ENCODE data around the gene JPT1. TPM values are rescaled to one million over a fixed set of nuclear protein-coding genes. Genes with fewer than 3 reads are reported as not detected.
"Not testable (repeated sequence)": the region's sequence is repeated elsewhere in the genome, so short reads cannot be mapped to it uniquely, and the experiment has no call there.

Gene JPT1
- total RNA-seq, 2 experiments from 2014 or later, result 301 to 319 TPM

GRCh38 chr17:75129576-75129975 is 24.7 kb downstream of the JPT1 start:
- ChIA-PET CTCF (interaction anchor here (1.0 to 6.5 kb wide), 7 partner anchors 17 to 168 kb away, joined by 3 to 115 read pairs (median 7); partner anchors contain the start of genes ARMC7 and SLC16A5), POLR2A (interaction anchor here (0.7 to 4.0 kb wide), 4 partner anchors 15 to 60 kb away, joined by 3 to 28 read pairs (median 4); partner anchors contain the start of gene ARMC7)
- Mint-ChIP-seq H3K36me3 (ENCODE audit: low read depth) (peaks cover 30% of the 10 kb centered on the region), H3K4me1 (ENCODE audit: low read depth) (peaks cover 46% of the 10 kb centered on the region), H3K27me3 (ENCODE audit: low read depth) (no peaks in the 10 kb centered on the region), H3K27ac (peak overlapping the region; percentile 55), H3K4me3 (peak overlapping the region; percentile 87), H3K9me3 (ENCODE audit: insufficient read depth) (no peaks in the 10 kb centered on the region)
- ATAC-seq, result no peak
- DNase-seq, result no peak

- Mint-ChIP-seq H3K9me3 (ENCODE audit: insufficient read depth) (peaks cover 3% of the 10 kb centered on the region), H3K4me1 (ENCODE audit: low read depth) (peaks cover 50% of the 10 kb centered on the region), H3K4me3 (no peak overlapping the region), H3K36me3 (ENCODE audit: low read depth) (peaks cover 36% of the 10 kb centered on the region), H3K27ac (no peak overlapping the region), H3K27me3 (ENCODE audit: low read depth) (no peaks in the 10 kb centered on the region)
- CTCF ChIA-PET, result interaction anchor here (1.0 to 6.5 kb wide), 4 partner anchors 15 to 168 kb away, joined by 3 to 115 read pairs (median 26); partner anchors contain the start of genes ARMC7 and SLC16A5
- ATAC-seq (no peak), DNase-seq (no peak)
- POLR2A ChIA-PET, result interaction anchor here (1.3 to 4.0 kb wide), 2 partner anchors 15 to 20 kb away, joined by 4 to 28 read pairs; partner anchors contain the start of gene ARMC7
Measured at GRCh38 chr17:75128694-75129505, 25.4 kb downstream of the JPT1 start.

- ATAC-seq; H3K4me3 Mint-ChIP-seq; DNase-seq; H3K9me3 Mint-ChIP-seq (ENCODE audit: insufficient read depth); H3K27me3 Mint-ChIP-seq (ENCODE audit: low read depth): not testable (repeated sequence)
- peak overlapping the region; percentile 52 for H3K27ac Mint-ChIP-seq
- ChIA-PET POLR2A (interaction anchor here (0.9 kb wide), 1 partner anchor 14 kb away, joined by 3 read pairs; no protein-coding TSS in a partner anchor), CTCF (interaction anchor here (3.1 to 6.0 kb wide), 2 partner anchors 14 to 167 kb away, joined by 24 to 29 read pairs; no protein-coding TSS in a partner anchor)
- H3K36me3 Mint-ChIP-seq (ENCODE audit: low read depth), result peaks cover 37% of the 10 kb centered on the region
- peaks cover 50% of the 10 kb centered on the region for H3K4me1 Mint-ChIP-seq (ENCODE audit: low read depth)
Measured at GRCh38 chr17:75127936-75128335, 26.4 kb downstream of the JPT1 start.

GRCh38 chr17:75126954-75127353 is 27.4 kb downstream of the JPT1 start:
- peaks cover 4% of the 10 kb centered on the region for H3K9me3 Mint-ChIP-seq (ENCODE audit: insufficient read depth)
- no peak overlapping the region for H3K4me3 Mint-ChIP-seq
- ChIA-PET POLR2A (no interaction called here), CTCF (interaction anchor here (3.1 kb wide), 1 partner anchor 13 kb away, joined by 24 read pairs; no protein-coding TSS in a partner anchor)
- peak overlapping the region; percentile 37 for H3K27ac Mint-ChIP-seq
- H3K36me3 Mint-ChIP-seq (ENCODE audit: low read depth), result peaks cover 34% of the 10 kb centered on the region
- no peaks in the 10 kb centered on the region for H3K27me3 Mint-ChIP-seq (ENCODE audit: low read depth)
- no peak for ATAC-seq
- DNase-seq, result no peak
- peaks cover 41% of the 10 kb centered on the region for H3K4me1 Mint-ChIP-seq (ENCODE audit: low read depth)

- Mint-ChIP-seq H3K4me1 (ENCODE audit: low read depth) (peaks cover 44% of the 10 kb centered on the region), H3K9me3 (ENCODE audit: insufficient read depth) (peaks cover 4% of the 10 kb centered on the region), H3K27me3 (ENCODE audit: low read depth) (no peaks in the 10 kb centered on the region), H3K36me3 (ENCODE audit: low read depth) (peaks cover 38% of the 10 kb centered on the region), H3K4me3 (peak overlapping the region; percentile 40), H3K27ac (peak overlapping the region; percentile 85)
- peak; percentile 43 for DNase-seq
- no peak for ATAC-seq
- ChIA-PET CTCF (interaction anchor here (3.1 kb wide), 1 partner anchor 12 kb away, joined by 24 read pairs; no protein-coding TSS in a partner anchor), POLR2A (interaction anchor here (0.7 to 1.0 kb wide), 4 partner anchors 12 to 91 kb away, joined by 3 to 7 read pairs (median 4); partner anchors contain the start of genes JPT1 and SLC16A5)
Measured at GRCh38 chr17:75125984-75126383, 28.3 kb downstream of the JPT1 start.

GRCh38 chr17:75124819-75125162 is 29.5 kb downstream of the JPT1 start:
- DNase-seq (no peak), ATAC-seq (no peak)
- no peak overlapping the region for H3K4me3 Mint-ChIP-seq
- ChIA-PET CTCF (interaction anchor here (1.1 to 3.1 kb wide), 2 partner anchors 10 to 19 kb away, joined by 3 to 41 read pairs; no protein-coding TSS in a partner anchor), POLR2A (interaction anchor here (0.9 to 2.6 kb wide), 3 partner anchors 10 to 49 kb away, joined by 3 to 15 read pairs (median 3); no protein-coding TSS in a partner anchor)
- H3K4me1 Mint-ChIP-seq (ENCODE audit: low read depth), result peaks cover 36% of the 10 kb centered on the region
- H3K27ac Mint-ChIP-seq, result peak overlapping the region; percentile 85
- H3K9me3 Mint-ChIP-seq (ENCODE audit: insufficient read depth), result peaks cover 4% of the 10 kb centered on the region
- no peaks in the 10 kb centered on the region for H3K27me3 Mint-ChIP-seq (ENCODE audit: low read depth)
- peaks cover 37% of the 10 kb centered on the region for H3K36me3 Mint-ChIP-seq (ENCODE audit: low read depth)

- Mint-ChIP-seq H3K4me1 (ENCODE audit: low read depth) (peaks cover 33% of the 10 kb centered on the region), H3K4me3 (no peak overlapping the region), H3K27me3 (ENCODE audit: low read depth) (no peaks in the 10 kb centered on the region), H3K36me3 (ENCODE audit: low read depth) (peaks cover 32% of the 10 kb centered on the region), H3K9me3 (ENCODE audit: insufficient read depth) (peaks cover 4% of the 10 kb centered on the region), H3K27ac (peak overlapping the region; percentile 85)
- CTCF ChIA-PET, result interaction anchor here (0.7 to 3.1 kb wide), 5 partner anchors 8 to 77 kb away, joined by 3 to 41 read pairs (median 3); no protein-coding TSS in a partner anchor
- DNase-seq, result no peak
- POLR2A ChIA-PET, result interaction anchor here (0.9 to 2.6 kb wide), 6 partner anchors 10 to 49 kb away, joined by 3 to 15 read pairs (median 3); partner anchors contain the start of genes ARMC7 and JPT1
- peak; percentile 58 for ATAC-seq
Measured at GRCh38 chr17:75124041-75124818, 30.1 kb downstream of the JPT1 start.

GRCh38 chr17:75118307-75118706 is 36.0 kb downstream of the JPT1 start:
- POLR2A ChIA-PET, result interaction anchor here (1.7 kb wide), 1 partner anchor 12 kb away, joined by 4 read pairs; no protein-coding TSS in a partner anchor
- Mint-ChIP-seq H3K27ac (no peak overlapping the region), H3K36me3 (ENCODE audit: low read depth) (peaks cover 31% of the 10 kb centered on the region), H3K9me3 (ENCODE audit: insufficient read depth) (no peaks in the 10 kb centered on the region), H3K4me3 (no peak overlapping the region), H3K4me1 (ENCODE audit: low read depth) (peaks cover 22% of the 10 kb centered on the region), H3K27me3 (ENCODE audit: low read depth) (no peaks in the 10 kb centered on the region)
- DNase-seq (no peak), ATAC-seq (no peak)
- CTCF ChIA-PET, result interaction anchor here (1.1 to 7.9 kb wide), 2 partner anchors 54 to 132 kb away, joined by 3 to 125 read pairs; no protein-coding TSS in a partner anchor

- ATAC-seq (no peak), DNase-seq (no peak)
- H3K27ac Mint-ChIP-seq, result no peak overlapping the region
- no peaks in the 10 kb centered on the region for H3K9me3 Mint-ChIP-seq (ENCODE audit: insufficient read depth)
- ChIA-PET POLR2A (interaction anchor here (0.7 to 1.7 kb wide), 4 partner anchors 14 to 144 kb away, joined by 3 to 4 read pairs (median 4); no protein-coding TSS in a partner anchor), CTCF (interaction anchor here (0.8 to 8.9 kb wide), 4 partner anchors 14 to 84 kb away, joined by 3 to 210 read pairs (median 66); partner anchors contain the start of gene NT5C)
- H3K4me1 Mint-ChIP-seq (ENCODE audit: low read depth), result peaks cover 29% of the 10 kb centered on the region
- H3K27me3 Mint-ChIP-seq (ENCODE audit: low read depth), result no peaks in the 10 kb centered on the region
- no peak overlapping the region for H3K4me3 Mint-ChIP-seq
- H3K36me3 Mint-ChIP-seq (ENCODE audit: low read depth), result peaks cover 38% of the 10 kb centered on the region
Measured at GRCh38 chr17:75116737-75117136, 37.6 kb downstream of the JPT1 start.

- H3K27me3 Mint-ChIP-seq (ENCODE audit: low read depth), result no peaks in the 10 kb centered on the region
- peaks cover 37% of the 10 kb centered on the region for H3K4me1 Mint-ChIP-seq (ENCODE audit: low read depth)
- POLR2A ChIA-PET, result interaction anchor here (0.5 to 3.0 kb wide), 4 partner anchors 9 to 155 kb away, joined by 4 to 28 read pairs (median 10); partner anchors contain the start of genes MIF4GD and NT5C
- DNase-seq, result no peak
- ATAC-seq, result no peak
- CTCF ChIA-PET, result interaction anchor here (0.8 to 8.9 kb wide), 18 partner anchors 8 to 158 kb away, joined by 3 to 210 read pairs (median 16); partner anchors contain the start of genes GGA3, JPT1, MIF4GD and MRPS7
- H3K27ac Mint-ChIP-seq, result no peak overlapping the region
- peaks cover 34% of the 10 kb centered on the region for H3K36me3 Mint-ChIP-seq (ENCODE audit: low read depth)
- H3K9me3 Mint-ChIP-seq (ENCODE audit: insufficient read depth), result no peaks in the 10 kb centered on the region
- H3K4me3 Mint-ChIP-seq, result no peak overlapping the region
Measured at GRCh38 chr17:75115555-75115954, 38.8 kb downstream of the JPT1 start.

Data from activated CD8-positive, alpha-beta T cell treated with anti-CD3 and anti-CD28 coated beads, Interleukin-2, amount 10 ng/mL, durations not matched to agents 7 days and 5 days (primary cell).